Measurements from ENCODE around the gene TPRG1L. TPM values are rescaled to one million over a fixed set of nuclear protein-coding genes. Genes with fewer than 3 reads are reported as not detected.

Gene TPRG1L
- total RNA-seq, 1 experiment from 2014 or later = 22.5 TPM

DNA sequence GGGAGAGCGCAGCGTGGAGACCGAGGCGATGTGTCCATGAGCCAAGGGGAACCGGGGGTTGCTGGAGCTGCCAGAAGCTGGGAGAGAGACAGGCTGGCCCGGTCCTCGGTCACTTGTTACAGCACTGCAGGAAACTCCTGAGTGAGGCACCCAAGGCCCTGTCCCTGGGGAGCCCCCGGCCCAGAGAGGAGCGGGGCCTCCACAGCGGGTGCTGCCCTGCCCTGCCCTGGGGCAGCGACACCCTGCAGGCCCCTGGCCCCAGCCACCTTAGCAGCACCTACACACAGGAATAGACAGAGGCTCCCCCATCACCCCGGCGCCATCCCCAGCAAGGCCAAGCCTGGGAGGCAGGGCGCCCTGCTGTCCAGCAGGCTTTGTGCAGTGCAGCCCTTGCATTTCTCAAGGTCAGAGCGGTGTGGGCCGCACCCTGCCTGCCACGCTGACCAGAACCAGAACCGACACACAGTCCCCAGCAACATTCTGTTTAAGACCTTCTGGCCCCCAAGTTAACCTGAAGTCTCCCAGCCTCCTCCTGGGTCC lies 6.9 kb upstream of the TPRG1L start:
- Mint-ChIP-seq H3K27ac (ENCODE audit: unreplicated experiment) (no peak overlapping the region), H3K27me3 (ENCODE audit: unreplicated experiment) (no peaks in the 10 kb centered on the region), H3K4me3 (ENCODE audit: low read depth, unreplicated experiment) (no peak overlapping the region), H3K9me3 (ENCODE audit: low read depth, unreplicated experiment) (no peaks in the 10 kb centered on the region), H3K4me1 (ENCODE audit: low read depth, unreplicated experiment) (peaks cover 32% of the 10 kb centered on the region), H3K36me3 (ENCODE audit: insufficient read depth, unreplicated experiment) (peaks cover 18% of the 10 kb centered on the region)
- no TSS peak for BruUV-seq (replicated peaks)
- no peak for DNase-seq
- intact Hi-C loops (cut with micrococcal nuclease; ENCODE audit: unreplicated experiment) = loop anchor here (2.0 kb wide), 2 partner anchors 125 to 165 kb away; no protein-coding TSS in a partner anchor
- CTCF ChIA-PET = no interaction called here
- TF ChIP-seq, protein P1, sequence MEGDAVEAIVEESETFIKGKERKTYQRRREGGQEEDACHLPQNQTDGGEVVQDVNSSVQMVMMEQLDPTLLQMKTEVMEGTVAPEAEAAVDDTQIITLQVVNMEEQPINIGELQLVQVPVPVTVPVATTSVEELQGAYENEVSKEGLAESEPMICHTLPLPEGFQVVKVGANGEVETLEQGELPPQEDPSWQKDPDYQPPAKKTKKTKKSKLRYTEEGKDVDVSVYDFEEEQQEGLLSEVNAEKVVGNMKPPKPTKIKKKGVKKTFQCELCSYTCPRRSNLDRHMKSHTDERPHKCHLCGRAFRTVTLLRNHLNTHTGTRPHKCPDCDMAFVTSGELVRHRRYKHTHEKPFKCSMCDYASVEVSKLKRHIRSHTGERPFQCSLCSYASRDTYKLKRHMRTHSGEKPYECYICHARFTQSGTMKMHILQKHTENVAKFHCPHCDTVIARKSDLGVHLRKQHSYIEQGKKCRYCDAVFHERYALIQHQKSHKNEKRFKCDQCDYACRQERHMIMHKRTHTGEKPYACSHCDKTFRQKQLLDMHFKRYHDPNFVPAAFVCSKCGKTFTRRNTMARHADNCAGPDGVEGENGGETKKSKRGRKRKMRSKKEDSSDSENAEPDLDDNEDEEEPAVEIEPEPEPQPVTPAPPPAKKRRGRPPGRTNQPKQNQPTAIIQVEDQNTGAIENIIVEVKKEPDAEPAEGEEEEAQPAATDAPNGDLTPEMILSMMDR (IDR thresholded peaks at IDR 0.05; ENCODE audit: unreplicated experiment) = no peak

DNA sequence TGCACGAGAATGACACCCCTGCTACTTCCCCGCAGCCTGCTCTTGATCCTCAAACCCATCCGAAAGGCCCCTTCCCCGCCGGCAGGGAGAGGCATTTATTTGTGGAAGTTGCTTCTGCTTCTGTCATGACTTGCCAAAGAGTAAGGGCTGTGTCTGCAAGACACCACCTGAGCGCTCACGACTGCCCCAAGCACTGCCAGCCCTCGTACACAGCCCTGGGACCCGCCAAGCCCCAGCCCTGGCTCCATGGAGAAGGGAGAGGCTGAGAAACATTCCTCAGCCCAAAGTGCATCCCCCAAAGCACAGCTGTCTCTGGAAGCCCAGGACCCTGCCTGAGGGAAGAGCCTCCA lies 6.3 kb upstream of the TPRG1L start:
- CTCF ChIA-PET = interaction anchor here (0.7 to 1.3 kb wide), 8 partner anchors 14 to 165 kb away, joined by 3 to 41 read pairs (median 7); partner anchors contain the start of gene ARHGEF16
- BruUV-seq (replicated peaks) = no TSS peak
- TF ChIP-seq, protein P1 (IDR thresholded peaks at IDR 0.05; ENCODE audit: unreplicated experiment) = no peak
- intact Hi-C loops (cut with micrococcal nuclease; ENCODE audit: unreplicated experiment) = loop anchor here (2.0 kb wide), 2 partner anchors 126 to 166 kb away; no protein-coding TSS in a partner anchor
- Mint-ChIP-seq H3K36me3 (ENCODE audit: insufficient read depth, unreplicated experiment) (peaks cover 13% of the 10 kb centered on the region), H3K27ac (ENCODE audit: unreplicated experiment) (no peak overlapping the region), H3K27me3 (ENCODE audit: unreplicated experiment) (no peaks in the 10 kb centered on the region), H3K4me3 (ENCODE audit: low read depth, unreplicated experiment) (no peak overlapping the region), H3K4me1 (ENCODE audit: low read depth, unreplicated experiment) (peaks cover 31% of the 10 kb centered on the region), H3K9me3 (ENCODE audit: low read depth, unreplicated experiment) (no peaks in the 10 kb centered on the region)
- no peak for DNase-seq

DNA sequence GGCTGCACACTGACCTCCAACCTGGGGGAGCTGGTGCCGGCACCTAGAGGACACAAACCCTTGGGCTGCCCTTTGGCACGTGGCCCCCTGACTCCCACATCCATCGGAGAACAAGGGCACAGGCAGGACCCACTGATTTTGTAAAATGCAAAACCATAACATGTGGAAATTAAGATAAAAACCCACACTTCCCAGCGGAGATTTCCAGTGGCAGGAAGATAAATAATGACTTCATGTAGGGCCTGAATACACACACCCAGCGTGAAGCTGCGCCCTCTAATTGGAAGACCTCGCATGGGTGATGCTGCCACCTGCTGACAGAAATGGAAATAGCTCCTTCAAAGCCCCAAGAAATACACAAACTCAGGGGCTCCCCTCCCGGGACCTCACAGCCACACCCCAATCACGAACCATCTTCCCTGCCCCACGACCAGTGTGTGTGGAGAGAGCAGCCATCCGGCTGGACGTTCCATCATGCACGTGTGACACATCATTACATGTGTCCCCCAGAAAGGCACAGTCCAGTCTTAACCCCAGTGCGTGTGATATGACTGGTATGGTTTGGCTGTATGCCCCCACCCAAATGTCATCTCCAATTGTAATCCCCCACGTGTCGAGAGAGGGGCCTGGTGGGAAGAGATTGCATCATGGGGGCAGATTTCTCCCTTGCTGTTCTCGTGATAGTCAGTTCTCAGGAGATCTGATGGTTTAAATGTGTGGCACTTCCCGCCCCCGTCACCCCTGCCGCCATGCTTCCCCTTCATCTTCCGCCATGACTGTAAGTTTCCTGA lies 5.7 kb upstream of the TPRG1L start:
- TF ChIP-seq, protein P1 (IDR thresholded peaks at IDR 0.05; ENCODE audit: unreplicated experiment) = peak; percentile 70
- Mint-ChIP-seq H3K27me3 (ENCODE audit: unreplicated experiment) (no peaks in the 10 kb centered on the region), H3K36me3 (ENCODE audit: insufficient read depth, unreplicated experiment) (peaks cover 11% of the 10 kb centered on the region), H3K9me3 (ENCODE audit: low read depth, unreplicated experiment) (no peaks in the 10 kb centered on the region), H3K27ac (ENCODE audit: unreplicated experiment) (no peak overlapping the region), H3K4me3 (ENCODE audit: low read depth, unreplicated experiment) (no peak overlapping the region), H3K4me1 (ENCODE audit: low read depth, unreplicated experiment) (peaks cover 31% of the 10 kb centered on the region)
- CTCF ChIA-PET = interaction anchor here (0.7 to 1.3 kb wide), 8 partner anchors 15 to 166 kb away, joined by 3 to 41 read pairs (median 7); partner anchors contain the start of gene ARHGEF16
- intact Hi-C loops (cut with micrococcal nuclease; ENCODE audit: unreplicated experiment) = loop anchor here (1.0 to 2.0 kb wide), 3 partner anchors 54 to 166 kb away; no protein-coding TSS in a partner anchor
- no TSS peak for BruUV-seq (replicated peaks)
- peak; percentile 63 for DNase-seq

DNA sequence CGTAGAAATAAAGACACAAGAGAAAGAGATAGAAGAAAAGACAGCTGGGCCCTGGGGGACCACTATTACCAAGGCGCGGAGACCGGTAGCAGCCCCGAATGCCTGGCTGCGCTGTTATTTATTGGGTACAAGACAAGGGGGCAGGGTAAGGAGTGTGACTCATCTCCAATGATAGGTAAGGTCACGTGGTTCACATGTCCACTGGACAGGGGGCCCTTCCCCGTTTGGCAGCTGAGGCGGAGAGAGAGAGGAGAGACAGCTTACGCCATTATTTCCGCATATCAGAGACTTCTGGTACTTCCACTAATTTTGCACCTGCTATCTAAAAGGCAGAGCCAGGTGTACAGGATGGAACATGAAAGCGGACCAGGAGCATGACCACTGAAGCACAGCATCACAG lies 4.1 kb upstream of the TPRG1L start:
- intact Hi-C loops (cut with micrococcal nuclease; ENCODE audit: unreplicated experiment) = no loop called here
- H3K4me1 Mint-ChIP-seq (ENCODE audit: low read depth, unreplicated experiment) = peaks cover 18% of the 10 kb centered on the region
- DNase-seq = no peak
- H3K27ac Mint-ChIP-seq (ENCODE audit: unreplicated experiment) = no peak overlapping the region
- TF ChIP-seq, protein P1 (IDR thresholded peaks at IDR 0.05; ENCODE audit: unreplicated experiment) = no peak
- H3K36me3 Mint-ChIP-seq (ENCODE audit: insufficient read depth, unreplicated experiment) = peaks cover 17% of the 10 kb centered on the region
- H3K27me3 Mint-ChIP-seq (ENCODE audit: unreplicated experiment) = no peaks in the 10 kb centered on the region
- CTCF ChIA-PET = interaction anchor here (0.6 to 1.3 kb wide), 5 partner anchors 32 to 179 kb away, joined by 3 to 10 read pairs (median 4); no protein-coding TSS in a partner anchor
- no TSS peak for BruUV-seq (replicated peaks)
- no peaks in the 10 kb centered on the region for H3K9me3 Mint-ChIP-seq (ENCODE audit: low read depth, unreplicated experiment)
- H3K4me3 Mint-ChIP-seq (ENCODE audit: low read depth, unreplicated experiment) = no peak overlapping the region

Data from Calu3 (cell line).